ENCODE results near the gene PRKG1.
"Not testable (repeated sequence)": the region's sequence is repeated elsewhere in the genome, so short reads cannot be mapped to it uniquely, and the experiment has no call there.

PRKG1 gene

GRCh38 chr10:52212062-52212461 lies 1137.8 kb downstream of the PRKG1 start:
- DNase-seq = no peak

GRCh38 chr10:52212802-52213201 lies 1138.5 kb downstream of the PRKG1 start:
- DNase-seq = no peak

DNA sequence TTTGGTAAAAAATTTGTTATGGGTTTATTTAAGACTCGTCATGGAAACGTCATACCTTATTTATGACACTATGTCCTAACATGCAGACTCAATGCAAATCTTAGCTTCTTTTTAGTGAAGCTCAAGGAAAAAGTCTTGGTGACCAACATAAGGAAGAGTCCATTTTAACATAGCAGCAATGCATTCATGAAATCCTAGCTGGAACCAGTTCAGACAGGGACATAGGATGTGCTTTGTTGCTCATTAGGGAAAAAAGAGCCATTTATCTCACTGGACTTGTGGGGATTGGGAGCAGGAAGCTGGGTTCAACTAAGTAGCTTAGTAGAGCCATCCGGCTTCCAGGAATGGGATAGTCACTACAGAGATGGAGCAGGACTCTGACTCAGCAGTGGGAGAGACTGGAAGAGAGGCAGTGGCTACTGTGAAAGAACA lies 1139.0 kb downstream of the PRKG1 start:
- no peak for DNase-seq

DNA sequence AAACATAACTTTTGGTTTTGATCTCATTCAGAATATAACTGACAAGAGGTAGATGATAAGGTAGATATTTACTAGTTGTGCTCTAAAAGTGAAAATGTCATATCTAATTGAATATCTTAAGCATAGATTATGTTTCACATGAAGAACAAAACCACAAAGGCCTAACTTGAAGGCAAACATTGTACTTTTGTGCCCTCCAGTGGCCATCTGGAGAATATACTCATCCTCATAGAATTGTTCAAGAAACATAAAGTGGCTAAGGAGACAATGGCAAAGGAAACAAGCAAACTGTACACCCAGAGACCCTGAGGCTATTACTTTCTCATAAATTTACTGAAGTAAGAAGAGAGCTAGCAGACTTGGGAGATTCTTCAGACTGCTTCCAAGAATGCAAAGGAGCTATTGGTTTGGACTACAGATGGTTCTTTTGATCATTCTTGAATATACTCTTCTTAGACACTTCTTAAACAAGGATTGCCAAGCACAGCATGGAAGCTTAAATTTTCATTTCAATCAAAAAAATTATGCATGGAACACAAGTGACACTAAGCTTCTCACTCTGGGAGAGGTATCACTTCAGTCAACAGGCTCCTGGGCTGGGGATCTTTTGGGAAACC lies 1141.6 kb downstream of the PRKG1 start:
- peak; percentile 17 for DNase-seq

DNA sequence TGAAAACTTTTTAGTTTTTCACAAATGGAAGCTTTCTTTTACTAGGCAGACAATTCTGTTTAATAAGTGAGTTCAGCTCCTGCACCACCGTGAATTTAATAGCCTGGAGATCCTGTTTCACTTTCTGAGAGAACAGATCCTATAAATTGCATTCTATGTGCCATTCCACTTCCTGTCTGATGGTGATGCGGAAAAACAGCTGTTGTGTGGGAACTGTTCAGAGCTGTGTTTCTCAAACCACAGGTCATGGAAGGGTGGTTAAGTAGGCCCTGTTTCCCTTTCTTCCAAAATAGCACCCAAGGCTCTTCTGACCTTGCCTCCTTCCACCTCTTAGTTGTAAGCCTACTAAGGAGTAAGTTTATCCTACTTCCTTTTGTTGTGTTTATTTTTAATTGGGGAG lies 1142.6 kb downstream of the PRKG1 start:
- no peak for DNase-seq

DNA sequence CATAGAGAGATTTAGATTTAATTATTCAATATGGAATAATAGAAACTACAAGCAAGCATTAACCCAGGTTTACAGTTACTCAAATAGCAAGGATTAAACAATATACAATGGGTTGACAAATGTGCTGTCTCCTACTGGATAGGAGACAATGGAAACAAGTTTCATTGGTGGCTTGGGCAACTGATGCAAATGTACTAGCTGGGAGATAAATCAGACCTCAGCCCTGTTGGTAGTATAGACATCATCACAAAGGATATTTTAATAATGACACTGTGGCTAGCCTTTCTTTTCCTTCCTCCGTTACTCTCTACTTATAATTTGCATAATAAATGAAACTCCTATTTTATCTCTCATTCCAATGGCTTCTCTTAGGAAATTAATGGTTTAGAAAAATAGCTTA lies 1143.2 kb downstream of the PRKG1 start:
- DNase-seq = no peak

DNA sequence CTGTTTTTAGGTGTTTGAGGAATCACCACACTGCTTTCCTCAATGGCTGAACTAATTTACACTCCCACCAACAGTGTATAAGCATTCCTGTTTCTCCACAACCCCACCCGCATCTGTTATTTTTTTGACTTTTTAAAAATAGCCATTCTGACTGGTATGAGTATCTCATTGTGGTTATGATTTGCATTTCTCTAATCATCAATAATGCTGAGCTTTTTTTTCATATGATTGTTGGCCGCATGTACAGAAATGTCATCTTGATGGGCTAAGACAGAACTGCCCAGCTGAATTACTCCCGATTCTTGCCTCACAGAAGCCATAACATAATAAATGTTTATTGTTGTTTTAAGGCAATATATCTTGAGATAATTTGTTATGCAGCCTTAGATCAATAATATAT lies 1146.7 kb downstream of the PRKG1 start:
- no peak for DNase-seq

GRCh38 chr10:52221923-52222322 lies 1147.6 kb downstream of the PRKG1 start:
- no peak for DNase-seq

- no peak for DNase-seq
Observed at GRCh38 chr10:52226197-52226847, 1152.0 kb downstream of the PRKG1 start.

DNA sequence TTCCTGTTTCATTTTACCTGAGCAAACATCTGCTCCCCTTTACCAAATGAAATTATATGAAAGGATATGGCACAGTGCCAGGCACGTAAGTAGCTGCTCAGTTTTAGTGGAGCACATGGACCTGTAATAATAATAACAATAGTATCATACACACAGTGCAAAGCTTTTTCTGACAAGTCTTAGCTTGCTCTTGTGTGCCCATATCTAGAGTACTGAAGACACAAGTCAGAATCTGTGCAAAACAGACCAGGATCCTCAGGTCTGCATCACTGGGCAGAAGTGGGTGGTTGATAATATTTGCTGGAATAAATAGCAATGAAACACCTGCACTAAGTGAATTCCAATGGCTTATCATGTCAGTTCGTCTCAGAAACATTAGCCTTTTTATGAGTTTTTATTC lies 1154.3 kb downstream of the PRKG1 start:
- no peak for DNase-seq

DNA sequence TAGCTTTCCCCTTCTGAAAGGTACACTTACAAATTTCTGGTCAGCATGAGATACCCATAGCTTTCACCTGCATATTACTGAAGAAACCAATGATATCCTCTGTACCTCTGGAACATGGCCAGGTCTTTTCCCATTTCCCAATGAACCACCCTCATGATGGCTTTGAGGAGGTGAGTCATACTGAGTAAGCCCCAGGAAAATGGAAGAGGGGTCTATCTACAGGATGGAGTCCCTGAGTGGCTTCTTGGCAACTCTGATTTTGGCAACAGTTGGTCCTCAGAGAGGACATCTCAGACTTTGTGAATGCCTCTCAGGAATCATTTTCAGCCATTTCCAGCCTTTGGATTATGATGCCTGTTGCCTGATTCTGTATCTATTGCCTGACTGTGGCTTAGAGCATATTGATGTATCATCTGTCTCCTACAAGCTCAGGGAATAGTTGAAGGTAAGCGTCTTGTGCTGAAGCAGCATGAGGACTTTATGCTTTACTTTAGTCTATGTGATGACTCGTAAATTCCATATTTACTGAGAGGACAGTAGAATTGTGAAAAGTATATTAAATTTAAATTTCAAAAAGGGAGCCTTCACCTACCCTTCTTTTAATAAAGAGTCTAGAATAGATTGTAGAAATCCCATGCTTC lies 1155.1 kb downstream of the PRKG1 start:
- no peak for DNase-seq

GRCh38 chr10:52232561-52233350 lies 1158.5 kb downstream of the PRKG1 start:
- no peak for DNase-seq

DNA sequence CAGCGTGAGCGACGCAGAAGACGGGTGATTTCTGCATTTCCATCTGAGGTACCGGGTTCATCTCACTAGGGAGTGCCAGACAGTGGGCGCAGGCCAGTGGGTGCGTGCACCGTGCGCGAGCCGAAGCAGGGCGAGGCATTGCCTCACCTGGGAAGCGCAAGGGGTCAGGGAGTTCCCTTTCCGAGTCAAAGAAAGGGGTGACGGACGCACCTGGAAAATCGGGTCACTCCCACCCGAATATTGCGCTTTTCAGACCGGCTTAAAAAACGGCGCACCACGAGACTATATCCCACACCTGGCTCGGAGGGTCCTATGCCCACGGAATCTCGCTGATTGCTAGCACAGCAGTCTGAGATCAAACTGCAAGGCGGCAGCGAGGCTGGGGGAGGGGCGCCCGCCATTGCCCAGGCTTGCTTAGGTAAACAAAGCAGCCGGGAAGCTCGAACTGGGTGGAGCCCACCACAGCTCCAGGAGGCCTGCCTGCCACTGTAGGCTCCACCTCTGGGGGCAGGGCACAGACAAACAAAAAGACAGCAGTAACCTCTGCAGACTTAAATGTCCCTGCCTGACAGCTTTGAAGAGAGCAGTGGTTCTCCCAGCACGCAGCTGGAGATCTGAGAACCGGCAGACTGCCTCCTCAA lies 1159.2 kb downstream of the PRKG1 start:
- not testable (repeated sequence) for DNase-seq

- DNase-seq = no peak
Observed at GRCh38 chr10:52239771-52240170, 1165.5 kb downstream of the PRKG1 start.

- no peak for DNase-seq
Observed at GRCh38 chr10:52245547-52245946, 1171.3 kb downstream of the PRKG1 start.

DNA sequence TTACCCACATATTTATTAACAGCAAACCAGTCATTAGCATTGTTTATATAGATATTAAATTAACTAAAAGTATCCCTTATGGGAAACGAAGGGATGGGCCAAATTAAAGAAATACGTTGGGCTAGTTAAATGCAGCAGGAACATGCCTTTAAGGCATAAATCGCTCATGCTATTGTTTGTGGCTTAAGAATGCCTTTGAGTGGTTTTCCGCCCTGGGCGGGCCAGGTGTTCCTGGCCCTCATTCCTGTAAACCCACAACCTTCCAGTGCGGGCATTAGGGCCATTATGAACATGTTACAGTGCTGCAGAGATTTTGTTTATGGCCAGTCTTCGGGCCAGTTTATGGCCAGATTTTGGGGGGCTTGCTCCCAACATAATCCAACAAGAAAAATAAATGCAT lies 1173.6 kb downstream of the PRKG1 start:
- DNase-seq = not testable (repeated sequence)

DNA sequence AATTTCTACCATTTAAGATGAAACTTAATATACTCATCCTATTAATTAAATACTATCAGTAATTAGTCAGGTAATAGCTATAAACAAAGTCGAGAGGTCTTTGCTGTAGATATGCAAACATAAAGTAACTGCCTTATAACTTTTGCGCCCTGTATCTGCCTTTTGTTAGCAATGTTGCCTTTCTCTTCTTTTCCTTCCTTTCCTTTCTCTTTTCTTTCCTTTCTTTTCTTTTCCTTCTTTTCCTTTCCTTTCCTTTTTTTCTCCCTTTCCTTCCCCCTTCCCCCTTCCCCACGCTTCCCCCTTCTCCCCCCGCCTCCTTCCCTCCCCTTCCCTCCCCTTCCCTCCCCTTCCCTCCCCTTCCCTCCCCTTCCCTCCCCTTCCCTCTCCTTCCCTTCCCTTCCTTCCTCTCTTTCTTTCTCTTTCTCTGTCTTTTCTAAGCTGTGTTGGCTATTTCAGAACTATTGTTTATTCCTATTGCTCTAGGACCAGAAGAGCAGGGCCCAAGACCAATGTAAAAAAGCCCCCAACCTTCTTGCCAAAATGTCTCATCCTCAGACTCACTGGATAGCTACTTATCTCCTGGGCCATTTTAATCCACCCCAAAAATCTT lies 1174.5 kb downstream of the PRKG1 start:
- DNase-seq = no peak

DNA sequence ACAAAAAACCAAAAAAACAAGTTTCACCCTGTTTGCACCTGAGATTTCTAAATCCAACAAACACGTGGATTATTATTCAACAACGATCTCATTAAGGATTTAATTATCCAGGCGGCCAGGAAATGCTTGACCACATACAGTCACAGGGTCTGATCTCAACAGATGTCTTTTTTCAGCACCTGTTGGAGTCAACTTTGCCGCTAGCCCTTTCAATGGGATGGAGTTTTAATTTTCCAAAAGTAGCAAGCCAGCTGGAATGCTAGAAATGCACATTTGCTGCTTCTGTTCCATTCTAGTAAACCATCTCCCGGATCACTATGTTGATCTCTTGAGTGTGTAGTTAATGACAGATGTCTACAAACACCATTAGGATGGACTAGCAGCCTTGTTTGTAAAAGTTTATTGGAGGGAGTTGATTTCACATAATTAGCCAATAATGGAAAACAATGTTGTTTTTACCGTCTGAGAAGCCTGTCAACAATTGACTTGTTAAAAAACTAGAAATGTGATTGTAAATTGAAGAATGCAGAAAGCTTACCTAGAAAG lies 1175.6 kb downstream of the PRKG1 start:
- DNase-seq = no peak

DNA sequence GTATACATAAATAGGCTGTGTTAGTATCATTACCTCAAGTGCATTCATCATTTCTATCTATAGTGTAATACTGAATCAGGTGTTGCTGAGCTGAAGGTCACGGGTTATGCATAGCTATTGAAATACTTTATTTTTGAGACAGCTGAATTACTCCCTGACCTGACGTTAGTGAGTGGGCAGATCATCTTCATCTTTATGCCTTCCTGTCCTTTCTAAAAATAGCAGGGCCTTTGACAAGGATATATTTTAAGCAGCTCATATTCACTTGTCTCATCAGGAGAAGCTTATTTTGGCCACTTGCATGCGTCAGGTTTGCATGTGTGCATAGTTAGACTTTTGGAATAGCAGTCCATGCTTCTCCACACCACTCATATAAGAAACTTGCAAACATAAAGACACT lies 1176.2 kb downstream of the PRKG1 start:
- DNase-seq = no peak

GRCh38 chr10:52252307-52252706 lies 1178.0 kb downstream of the PRKG1 start:
- no peak for DNase-seq

GRCh38 chr10:52256832-52257691 lies 1182.8 kb downstream of the PRKG1 start:
- DNase-seq = no peak
